Right forelimb (tissue), 1 donor: ENCODE results near the gene ROBO4.
A peak's percentile ranks its signal among the peaks of the same experiment; 100 is the strongest.

ENCODE experiments used
- DNase-seq: peaks from one replicate; pipeline ENCODE4 v3.0.0-alpha.2; 2018

ROBO4 gene

DNA sequence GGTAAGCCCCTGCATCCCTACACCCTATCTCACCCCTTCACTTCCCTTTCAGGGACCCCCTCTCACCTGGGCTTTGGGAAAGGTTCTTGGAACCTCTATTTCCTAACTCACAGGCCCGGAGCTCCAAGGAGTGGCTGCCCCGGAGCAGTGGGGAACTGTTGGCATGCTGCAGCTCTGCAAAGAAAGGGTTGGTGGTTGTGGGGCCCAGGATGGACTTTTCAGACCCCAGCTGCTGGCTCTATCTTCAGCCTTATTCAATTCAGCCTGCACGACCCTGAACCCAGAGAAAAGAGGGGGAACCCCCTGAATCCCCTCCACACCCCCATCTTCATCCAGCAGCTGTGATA, 10.0 kb downstream of the ROBO4 start:
- no peak for DNase-seq

DNA sequence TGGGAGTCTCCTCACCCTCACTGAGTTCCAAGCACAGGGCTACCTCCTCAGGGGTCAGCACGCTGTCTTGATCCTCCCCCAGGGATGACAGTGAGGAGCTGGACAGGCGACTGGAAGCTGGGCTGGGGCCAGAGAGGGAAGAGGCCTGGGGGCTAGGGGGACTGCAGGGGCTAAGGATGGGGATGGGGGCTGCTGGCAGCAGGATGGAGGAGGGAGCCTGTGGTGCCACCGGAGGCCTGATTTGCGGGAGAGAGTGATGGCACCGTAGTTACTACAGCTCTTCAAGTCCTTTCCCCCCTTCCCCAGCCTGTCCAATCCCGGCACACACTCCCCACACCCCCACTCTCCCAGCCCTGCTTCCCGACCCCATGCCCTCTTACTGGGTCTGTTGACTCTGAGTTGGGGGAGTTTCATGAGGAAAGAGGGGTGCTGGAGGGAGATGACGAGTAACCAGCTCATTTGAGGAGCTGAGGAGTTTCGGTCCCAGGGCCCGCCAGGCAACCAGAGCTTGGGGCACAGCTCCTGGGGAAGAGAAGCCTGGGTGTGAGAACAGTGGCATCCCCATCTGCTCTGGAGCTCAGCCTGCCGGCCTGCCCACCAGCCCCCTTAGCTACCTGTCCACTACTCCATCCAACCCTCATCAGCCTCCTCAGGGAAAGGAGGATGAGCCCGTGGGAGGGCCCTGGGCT, 10.5 kb downstream of the ROBO4 start:
- no peak for DNase-seq

- DNase-seq, result no peak
Measured at GRCh38 chr11:124886476-124886875, 11.2 kb downstream of the ROBO4 start.

DNA sequence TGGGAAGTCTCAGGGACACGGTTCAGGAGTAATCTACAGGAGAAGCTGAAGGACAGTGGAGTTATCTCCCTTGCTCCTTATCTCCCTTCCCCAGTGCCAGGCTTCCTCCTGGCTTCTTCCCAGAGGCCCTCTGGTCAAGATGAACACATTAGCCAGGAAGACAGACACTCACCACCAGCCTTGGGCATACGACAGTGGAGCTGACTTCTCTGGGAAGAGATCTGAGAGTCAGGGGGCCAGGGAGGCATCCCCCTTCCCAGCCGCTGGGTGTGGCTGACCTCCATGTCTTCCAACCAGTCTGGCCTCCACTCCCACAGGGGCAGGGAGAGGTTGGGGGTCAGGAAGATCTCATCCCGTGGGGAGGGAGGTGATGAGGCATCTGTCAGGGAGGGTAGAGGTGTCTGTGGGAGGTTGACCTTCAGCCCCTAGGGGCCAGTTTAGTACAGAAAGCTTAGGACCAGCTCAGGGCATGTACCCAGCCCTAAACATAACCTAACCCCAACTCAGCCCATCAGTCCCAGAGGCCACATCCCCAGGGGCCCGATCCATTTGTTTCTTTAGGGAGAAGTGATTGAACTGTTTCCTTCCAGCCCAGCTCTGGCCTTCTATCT, 12.7 kb downstream of the ROBO4 start:
- DNase-seq, result peak; percentile 37

GRCh38 chr11:124884340-124884739, 13.3 kb downstream of the ROBO4 start:
- DNase-seq, result peak; percentile 10

DNA sequence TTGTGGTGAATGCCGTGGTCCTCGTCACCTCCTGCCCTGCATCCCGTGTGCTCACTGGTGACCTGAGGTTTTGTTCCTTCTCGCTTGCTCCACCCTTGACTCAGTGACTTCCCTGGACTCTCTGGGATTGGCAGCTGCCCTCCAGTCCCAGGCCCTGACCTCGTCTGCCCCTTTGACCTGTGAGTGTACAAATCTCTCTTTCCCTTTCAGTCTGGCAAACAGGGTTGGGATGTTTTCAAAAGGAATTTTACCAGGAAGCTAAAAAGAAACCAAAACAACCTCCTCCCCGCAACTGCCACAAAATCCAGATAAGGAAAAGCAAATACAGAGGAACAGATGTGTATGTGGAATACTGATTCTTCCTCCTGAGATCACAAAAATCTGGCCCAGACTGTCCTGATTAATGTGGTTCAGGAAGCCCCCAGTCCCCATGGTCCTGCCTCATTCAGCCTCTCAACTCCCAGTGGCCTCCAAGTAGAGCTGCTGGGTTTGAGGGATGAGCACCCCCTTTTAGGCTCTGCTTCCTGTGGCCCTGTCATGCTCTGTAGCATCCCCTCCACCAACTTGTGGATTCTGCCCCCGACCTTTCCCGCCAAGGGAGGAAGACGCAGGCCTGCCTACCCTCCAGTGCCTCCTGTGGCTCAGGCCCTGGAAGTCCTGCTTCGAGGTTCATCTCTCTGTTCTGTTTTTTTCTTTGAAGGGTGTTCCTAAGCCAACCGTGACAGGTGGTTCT, 15.2 kb downstream of the ROBO4 start:
- peak; percentile 36 for DNase-seq

GRCh38 chr11:124880958-124881357, 16.7 kb downstream of the ROBO4 start:
- no peak for DNase-seq

- peak; percentile 38 for DNase-seq
Measured at GRCh38 chr11:124880290-124880611, 17.4 kb downstream of the ROBO4 start.

DNA sequence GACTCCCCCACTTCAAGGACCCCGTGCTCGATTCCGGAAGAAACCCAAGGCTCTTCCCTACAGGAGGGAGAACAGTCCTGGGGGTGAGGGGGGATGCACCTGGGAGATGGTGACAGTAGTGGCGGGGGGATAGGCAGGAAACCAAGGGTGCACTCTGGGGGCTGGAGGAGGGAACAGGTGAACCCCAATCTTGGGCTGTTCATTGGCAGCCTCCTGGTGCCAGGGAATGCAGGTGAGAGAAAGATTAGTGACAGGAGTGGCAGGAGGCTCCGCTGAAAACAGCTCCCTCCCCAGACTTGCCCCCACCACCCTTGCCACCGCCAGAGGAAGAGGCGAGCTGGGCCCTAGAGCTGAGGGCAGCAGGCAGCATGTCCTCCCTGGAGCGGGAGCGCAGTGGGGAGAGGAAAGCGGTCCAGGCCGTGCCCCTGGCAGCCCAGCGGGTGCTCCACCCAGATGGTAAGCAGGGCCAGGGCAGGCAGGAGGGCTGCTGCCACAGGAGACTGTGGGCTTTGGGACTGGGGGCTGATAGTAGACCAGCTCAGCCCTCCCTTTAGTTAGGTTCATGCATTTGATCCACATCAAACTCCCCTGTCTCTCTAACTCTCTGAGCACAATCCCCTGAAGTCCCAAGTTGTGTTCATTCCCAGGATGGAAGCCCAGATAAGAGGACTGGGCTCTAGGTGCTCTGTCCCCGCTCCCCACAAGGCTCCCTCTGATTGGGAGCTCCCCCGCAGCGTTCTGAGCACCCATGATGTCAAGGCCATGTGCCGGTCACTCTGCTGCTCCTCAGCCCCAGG, 18.0 kb downstream of the ROBO4 start:
- peak; percentile 37 for DNase-seq

GRCh38 chr11:124878759-124879492, 18.7 kb downstream of the ROBO4 start:
- no peak for DNase-seq

DNA sequence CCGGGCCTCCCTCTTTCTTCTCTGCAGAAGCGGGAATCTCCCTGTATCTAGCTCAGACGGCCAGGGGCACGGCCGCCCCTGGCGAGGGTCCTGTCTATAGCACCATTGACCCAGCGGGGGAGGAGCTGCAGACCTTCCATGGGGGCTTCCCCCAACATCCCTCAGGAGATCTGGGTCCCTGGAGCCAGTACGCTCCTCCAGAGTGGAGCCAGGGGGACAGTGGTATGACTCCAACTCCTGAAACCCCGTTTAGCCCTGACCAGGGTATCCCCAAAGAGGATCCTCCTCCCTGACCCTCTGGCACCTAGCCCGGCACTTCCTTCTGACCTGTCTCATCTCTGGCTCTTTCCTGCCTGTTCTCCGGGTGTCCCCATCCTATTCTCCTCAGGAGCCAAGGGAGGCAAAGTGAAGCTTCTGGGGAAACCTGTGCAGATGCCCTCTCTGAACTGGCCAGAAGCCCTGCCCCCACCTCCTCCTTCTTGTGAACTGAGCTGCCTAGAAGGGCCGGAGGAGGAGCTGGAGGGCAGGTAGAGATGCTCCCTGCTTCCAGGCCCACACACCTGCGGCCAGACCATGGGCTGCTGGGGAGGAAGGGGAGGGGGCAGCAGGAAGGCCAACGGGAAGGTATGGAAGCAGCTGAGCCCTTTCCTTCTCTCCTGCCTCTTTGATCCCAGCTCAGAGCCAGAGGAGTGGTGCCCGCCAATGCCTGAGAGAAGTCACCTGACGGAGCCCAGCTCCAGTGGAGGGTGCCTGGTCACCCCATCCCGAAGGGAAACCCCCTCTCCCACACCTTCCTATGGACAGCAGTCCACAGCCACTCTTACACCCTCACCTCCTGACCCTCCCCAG, 19.5 kb downstream of the ROBO4 start:
- peak; percentile 44 for DNase-seq

GRCh38 chr11:124877631-124877909, 20.1 kb downstream of the ROBO4 start:
- no peak for DNase-seq

DNA sequence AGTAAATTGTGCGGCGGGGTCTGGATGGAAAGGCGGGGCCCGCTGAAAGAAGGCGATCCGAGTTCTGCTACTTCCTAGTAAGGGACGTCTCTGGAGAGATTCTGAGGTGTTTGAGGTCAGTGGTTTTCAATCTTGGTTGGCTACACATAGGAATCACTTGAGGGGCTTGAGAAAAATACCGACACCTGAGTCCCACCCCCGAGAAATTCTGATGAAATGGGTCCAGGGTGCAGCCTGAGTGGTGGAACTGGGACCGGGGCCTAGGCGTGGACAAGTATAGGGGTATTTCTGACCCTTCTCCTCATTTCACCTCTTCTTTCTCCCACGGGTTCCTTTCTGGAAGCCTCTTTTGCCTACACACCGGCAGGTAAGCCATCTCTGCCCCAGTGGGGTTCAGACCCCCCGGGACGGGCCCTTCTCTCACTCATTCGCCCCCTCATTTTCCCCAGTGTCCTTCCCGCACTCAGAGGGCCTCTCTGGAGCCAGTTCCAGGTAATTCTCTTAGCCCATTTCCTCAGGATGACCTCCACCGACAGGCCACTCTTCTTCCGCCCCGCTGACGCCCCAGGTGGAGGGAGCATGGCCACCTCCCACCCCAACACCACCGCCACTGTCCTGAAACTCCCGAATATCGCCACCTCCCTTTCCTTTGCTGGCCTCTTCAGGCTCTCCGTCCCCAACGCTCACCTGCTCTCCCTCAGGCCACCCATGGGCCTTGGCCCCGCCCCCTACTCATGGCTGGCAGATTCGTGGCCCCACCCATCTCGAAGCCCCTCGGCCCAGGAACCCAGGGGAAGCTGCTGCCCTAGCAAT, 20.6 kb downstream of the ROBO4 start:
- peak; percentile 44 for DNase-seq

DNA sequence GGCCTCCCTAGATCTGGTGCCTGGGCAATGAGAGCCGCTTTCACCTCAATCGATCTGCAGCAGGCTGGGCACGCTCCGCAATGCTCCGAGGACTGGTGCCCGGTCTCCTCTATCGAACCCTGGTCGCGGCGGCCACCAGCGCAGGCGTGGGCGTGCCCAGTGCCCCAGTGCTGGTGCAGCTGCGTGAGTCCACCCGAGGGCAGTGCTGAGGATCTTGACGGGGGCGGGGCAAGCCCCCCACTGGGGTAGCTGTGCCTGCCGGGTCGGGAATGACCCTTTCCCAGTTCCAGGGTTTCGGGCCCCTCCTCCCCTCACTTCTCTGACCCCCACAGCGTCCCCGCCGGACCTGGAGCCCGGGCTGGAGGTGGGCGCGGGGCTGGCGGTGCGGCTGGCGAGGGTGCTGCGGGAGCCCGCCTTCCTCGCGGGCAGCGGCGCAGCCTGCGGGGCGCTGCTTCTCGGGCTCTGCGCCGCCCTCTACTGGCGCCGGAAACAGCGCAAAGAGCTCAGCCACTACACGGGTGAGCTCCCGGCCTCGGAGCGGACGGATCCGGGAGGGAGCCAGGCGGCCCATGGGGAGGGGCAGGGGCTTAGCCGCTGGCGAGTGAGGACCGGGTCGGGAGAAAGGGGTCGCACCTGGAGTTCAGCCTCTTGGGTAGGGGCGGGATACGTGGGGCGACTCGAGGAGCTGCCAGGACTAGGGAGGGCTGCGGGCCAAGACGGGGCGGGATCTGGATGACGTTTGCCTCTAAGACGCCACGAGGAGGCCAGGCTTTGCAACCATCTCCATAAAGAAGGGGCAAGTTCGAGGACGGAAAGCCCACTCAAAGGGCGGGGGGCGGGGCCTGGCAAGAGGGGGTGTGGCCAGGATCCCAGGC, 21.5 kb downstream of the ROBO4 start:
- peak; percentile 96 for DNase-seq

DNA sequence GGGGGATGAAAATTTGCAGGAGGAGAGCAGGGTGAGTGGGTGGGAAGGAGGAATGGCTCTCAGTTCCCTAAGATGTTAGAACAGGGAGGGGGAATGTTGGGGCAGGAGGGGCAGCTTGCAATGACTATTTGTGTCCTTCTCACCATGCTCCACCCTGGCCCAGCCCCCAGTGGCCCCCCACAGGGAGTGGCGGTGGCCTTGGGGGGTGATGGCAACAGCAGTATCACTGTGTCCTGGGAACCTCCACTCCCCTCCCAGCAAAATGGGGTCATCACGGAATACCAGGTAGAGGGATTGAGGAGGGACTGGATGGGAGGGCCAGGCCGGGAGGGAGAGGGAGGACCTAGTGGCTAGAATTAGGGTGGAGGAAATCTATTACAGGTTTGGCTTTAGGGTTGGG, 22.3 kb downstream of the ROBO4 start:
- DNase-seq, result no peak

DNA sequence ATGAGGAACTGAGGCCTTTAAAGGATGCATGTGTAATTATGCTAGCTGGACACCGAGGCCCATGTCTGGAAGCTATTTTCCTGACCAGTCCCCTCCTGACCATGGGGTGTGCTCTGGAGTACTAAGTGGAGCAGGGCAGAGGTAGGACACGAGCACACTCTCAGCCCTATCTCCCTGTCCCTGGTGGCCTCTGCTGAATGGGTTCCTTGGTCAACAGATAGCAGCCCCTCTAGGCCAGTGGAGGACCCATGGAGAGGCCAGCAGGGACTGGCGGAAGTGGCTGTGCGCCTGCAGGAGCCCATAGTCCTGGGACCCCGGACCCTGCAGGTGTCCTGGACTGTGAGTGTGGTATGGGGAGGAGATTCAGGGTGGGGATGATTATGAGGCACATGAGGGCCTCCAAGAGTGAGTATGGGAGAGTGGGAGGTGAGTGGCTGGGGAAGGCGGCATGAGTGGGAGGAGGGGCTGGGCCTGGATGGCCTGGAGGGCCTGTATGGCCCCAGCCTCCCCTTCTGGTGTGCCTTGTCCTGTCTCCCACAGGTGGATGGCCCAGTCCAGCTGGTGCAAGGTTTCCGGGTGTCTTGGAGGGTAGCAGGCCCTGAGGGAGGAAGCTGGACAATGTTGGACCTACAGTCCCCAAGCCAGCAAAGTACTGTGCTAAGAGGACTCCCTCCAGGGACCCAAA, 23.0 kb downstream of the ROBO4 start:
- DNase-seq, result no peak

GRCh38 chr11:124873951-124874350, 23.7 kb downstream of the ROBO4 start:
- no peak for DNase-seq

DNA sequence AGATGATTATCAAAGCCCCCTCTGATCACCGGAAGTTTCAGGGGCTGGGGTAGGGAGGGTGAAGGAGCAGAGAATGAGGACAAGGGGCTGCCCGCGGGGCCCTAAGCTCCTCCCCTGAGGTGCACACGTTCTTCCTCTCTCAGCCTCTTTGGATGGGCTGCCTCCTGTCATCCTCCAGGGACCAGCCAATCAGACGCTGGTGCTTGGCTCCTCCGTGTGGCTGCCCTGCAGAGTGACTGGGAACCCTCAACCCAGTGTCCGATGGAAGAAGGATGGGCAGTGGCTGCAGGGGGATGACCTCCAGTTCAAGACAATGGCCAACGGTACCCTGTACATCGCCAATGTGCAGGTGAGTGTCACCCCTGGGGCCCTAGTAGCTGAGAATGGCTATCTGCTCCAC, 24.9 kb downstream of the ROBO4 start:
- no peak for DNase-seq

GRCh38 chr11:124872280-124872679, 25.4 kb downstream of the ROBO4 start:
- no peak for DNase-seq

DNA sequence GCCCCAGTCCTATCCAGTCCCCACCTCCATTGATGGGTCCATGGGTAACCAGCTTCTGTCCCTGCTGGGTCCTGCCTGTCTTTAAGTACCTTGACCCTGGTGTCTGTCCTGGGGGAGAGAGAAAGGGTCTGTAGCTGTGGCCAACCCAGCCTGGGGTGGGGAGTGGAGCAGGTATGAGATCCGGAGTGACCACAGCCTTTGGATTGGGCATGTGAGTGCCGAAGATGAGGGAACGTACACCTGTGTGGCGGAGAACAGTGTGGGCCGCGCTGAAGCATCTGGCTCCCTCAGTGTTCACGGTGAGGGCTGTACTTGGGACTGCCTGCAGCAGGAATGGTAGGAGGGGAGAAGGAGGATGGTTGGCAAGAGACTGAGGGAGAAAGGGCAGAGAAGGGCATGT, 27.2 kb downstream of the ROBO4 start:
- DNase-seq, result no peak
